Right lobe of liver (tissue), 6 donors: ENCODE data around the gene DNLZ. TPM values are rescaled to one million over a fixed set of nuclear protein-coding genes. Genes with fewer than 3 reads are reported as not detected.

Experiments
- ATAC-seq, 4 donors: fragments of 200-7000 bp; cut with Tn5 transposase; one replicate each; pipeline ENCODE4 v1.9.1; 2020; ENCODE audit warnings: mild to moderate bottlenecking in 4 of 4, moderate library complexity in 4 of 4
- DNase-seq, 3 donors: peaks; one replicate each; pipeline ENCODE4 v3.0.0-alpha.2; 2020
- H3K27ac ChIP-seq, 3 donors: fragments of 200-600 bp; one replicate each; pipeline ENCODE4 v1.8.0; 2022
- H3K27me3 ChIP-seq, 2 donors: fragments of 200-600 bp; one replicate each; pipeline ENCODE4 v1.8.0; 2022
- H3K36me3 ChIP-seq, 4 donors: fragments of 200-600 bp; sonication (generic) in 1 of 4; one replicate each; pipeline versions ENCODE4 v1.5.1 to v1.8.0; 2017 to 2022; ENCODE audit warnings: control low read depth in 1 of 4
- H3K4me1 ChIP-seq, 4 donors: fragments of 200-600 bp; sonication (generic) in 1 of 4; one replicate each; pipeline versions ENCODE4 v1.5.1 to v1.8.0; 2017 to 2022; ENCODE audit warnings: control low read depth in 1 of 4
- H3K4me3 ChIP-seq, 3 donors: fragments of 200-600 bp; one replicate each; pipeline ENCODE4 v1.8.0; 2022
- H3K9me3 ChIP-seq, 4 donors: fragments of 200-600 bp; sonication (generic) in 1 of 4; one replicate each; pipeline versions ENCODE4 v1.5.1 to v1.8.0; 2017 to 2022; ENCODE audit warnings: control low read depth in 1 of 4
- CTCF ChIP-seq, 4 donors: fragments of 200-600 bp in 3 of 4; fragments of 450-650 bp in 1 of 4; IDR thresholded peaks; one replicate each; pipeline versions ENCODE4 v1.5.1 to v1.8.0; 2016 to 2022; ENCODE audit warnings: antibody characterized with exemption in 4 of 4, mild to moderate bottlenecking in 2 of 4
- POLR2A ChIP-seq: fragments of 450-650 bp; IDR thresholded peaks from one replicate; pipeline ENCODE4 v1.6.1; 2017; ENCODE audit warnings: antibody characterized with exemption, mild to moderate bottlenecking
- whole genome bisulfite sequencing: methylation state at CpG from one replicate; pipeline ENCODE4 v1.1.6; 2018; ENCODE audit warnings: low coverage, low lambda C conversion rate; ENCODE audit not compliant: insufficient coverage; ENCODE audit errors: missing lambda C conversion rate; 5-methylcytosine and 5-hydroxymethylcytosine counted together
- intact Hi-C, 2 donors: fragments of 100-400 bp; cut with DNase I; formaldehyde crosslinking; loops; one replicate each; pipeline versions ENCODE4 v1.11.2 to v1.14.1; 2022
- total RNA-seq, 6 experiments: library from RNA; depleted of rRNA in 2 of 6; stranded (reverse); fragments of >200 nt in 2 of 6; fragmentation: NEBNext Ultra II Directional in 3 of 6; extraction: Animal tissue kit (Norgen Biotek cat#: 25700) in 3 of 6; gene quantifications; one replicate each; pipeline versions ENCODE4 v1.1.0 to v1.2.4, GENCODE V29; 2016 to 2023
- donor health status: DM: no; HTN: yes; CAD: no.
- donor health status: DM: no; HTN: no; CAD: no.
- donor health status: DM: no; HTN: no; CAD: no.
- donor health status: DM: no; HTN: yes; CAD: no.
- donor health status: DM: no; HTN: yes; CAD: no.

DNLZ gene
- total RNA-seq, 6 experiments from 2014 or later: 5.0 to 26.0 (median 10.4) TPM

GRCh38 chr9:136394312-136395019, 30.9 kb upstream of the DNLZ start:
- Histone ChIP-seq H3K36me3 (peaks cover 0 to 54% (median 10%) of the 10 kb centered on the region in 4 donors), H3K9me3 (no peaks in the 10 kb centered on the region), H3K4me3 (no peak overlapping the region), H3K4me1 (peaks cover 0 to 27% (median 11%) of the 10 kb centered on the region in 4 donors), H3K27me3 (no peaks in the 10 kb centered on the region), H3K27ac (peak overlapping the region in 1 of 3 donors; percentile 78)
- intact Hi-C loops: no loop called here
- TF ChIP-seq POLR2A (no peak), CTCF (IDR thresholded peaks at IDR 0.05) (no peak)
- ATAC-seq: no peak
- DNase-seq: peak in 1 of 3 donors; percentile 18
- WGBS: 100% methylated on average over 1 of the region's 21 CpGs

GRCh38 chr9:136393531-136393930, 30.0 kb upstream of the DNLZ start:
- Histone ChIP-seq H3K4me1 (peaks cover 0 to 23% (median 10%) of the 10 kb centered on the region in 4 donors), H3K4me3 (no peak overlapping the region), H3K9me3 (no peaks in the 10 kb centered on the region), H3K36me3 (peaks cover 0 to 59% (median 14%) of the 10 kb centered on the region in 4 donors), H3K27ac (no peak overlapping the region), H3K27me3 (no peaks in the 10 kb centered on the region)
- TF ChIP-seq CTCF (IDR thresholded peaks at IDR 0.05) (no peak), POLR2A (no peak)
- DNase-seq (peak in 1 of 3 donors; percentile 47), ATAC-seq (no peak)
- WGBS: 86% methylated on average over 7 of the region's 17 CpGs
- intact Hi-C loops: no loop called here

GRCh38 chr9:136392538-136393449, 29.2 kb upstream of the DNLZ start:
- no peak overlapping the region for H3K27ac ChIP-seq
- TF ChIP-seq CTCF (IDR thresholded peaks at IDR 0.05) (no peak), POLR2A (no peak)
- H3K9me3 ChIP-seq: no peaks in the 10 kb centered on the region
- H3K27me3 ChIP-seq: no peaks in the 10 kb centered on the region
- ATAC-seq (no peak), DNase-seq (no peak)
- WGBS: 83% methylated on average over 4 of the region's 21 CpGs
- intact Hi-C loops: no loop called here
- H3K4me3 ChIP-seq: no peak overlapping the region
- peaks cover 0 to 64% (median 18%) of the 10 kb centered on the region in 4 donors for H3K36me3 ChIP-seq
- peaks cover 0 to 23% (median 10%) of the 10 kb centered on the region in 4 donors for H3K4me1 ChIP-seq

- H3K9me3 ChIP-seq: no peaks in the 10 kb centered on the region
- no peak overlapping the region for H3K4me3 ChIP-seq
- peaks cover 0 to 22% (median 10%) of the 10 kb centered on the region in 4 donors for H3K4me1 ChIP-seq
- no peak for TF ChIP-seq CTCF (IDR thresholded peaks at IDR 0.05)
- no peak for TF ChIP-seq POLR2A
- H3K36me3 ChIP-seq: peaks cover 0 to 71% (median 22%) of the 10 kb centered on the region in 4 donors
- ATAC-seq: no peak
- no peak overlapping the region for H3K27ac ChIP-seq
- intact Hi-C loops: no loop called here
- H3K27me3 ChIP-seq: no peaks in the 10 kb centered on the region
- 70% methylated on average over 8 of the region's 28 CpGs for WGBS
- no peak for DNase-seq
These were observed 28.4 kb upstream of the DNLZ start for GRCh38 chr9:136391737-136392537.
